Measurements from ENCODE around the gene MIDN.

DNA sequence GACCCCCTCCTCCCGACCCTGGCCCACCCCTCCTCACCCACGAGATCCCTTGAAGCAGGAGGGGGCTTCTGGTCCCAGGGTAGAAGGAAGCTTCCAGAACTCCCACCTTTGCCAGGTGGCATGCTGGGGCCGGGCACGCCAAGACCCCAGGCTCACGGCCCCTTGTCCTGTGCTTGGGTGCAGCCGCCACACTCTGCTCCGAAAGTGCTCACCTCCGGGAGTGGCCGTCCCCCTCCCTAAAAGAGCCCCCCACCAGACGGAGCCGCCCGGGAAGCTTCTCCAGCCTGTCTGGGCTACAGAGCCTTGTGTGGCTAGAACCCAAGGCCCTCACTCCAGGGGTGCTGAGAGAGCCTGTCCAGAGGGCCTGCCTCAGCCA is 35.5 kb downstream of the MIDN start:
- TF ChIP-seq POLR2AphosphoS5 (IDR thresholded peaks at IDR 0.05) (no peak), REST (IDR thresholded peaks at IDR 0.05; ENCODE audit: borderline replicate concordance) (no peak), SMC3 (conservative IDR thresholded peaks at IDR 0.05; ENCODE audit: poor library complexity) (no peak)
